GM21717 (cell line): ENCODE results near the gene OR52E4.

Source experiments
- ATAC-seq: cut with Tn5 transposase; IDR thresholded peaks from one replicate; pipeline ENCODE4 v1.9.1; 2021; ENCODE audit warnings: mild to moderate bottlenecking, moderate library complexity; ENCODE audit not compliant: unreplicated experiment

Gene OR52E4

GRCh38 chr11:5928811-5929210 is 48.4 kb downstream of the OR52E4 start:
- no peak for ATAC-seq

- no peak for ATAC-seq
Measured at GRCh38 chr11:5929571-5930368, 49.3 kb downstream of the OR52E4 start.

- no peak for ATAC-seq
Measured at GRCh38 chr11:5930614-5931013, 50.2 kb downstream of the OR52E4 start.

GRCh38 chr11:5931061-5931460 is 50.6 kb downstream of the OR52E4 start:
- ATAC-seq: no peak

GRCh38 chr11:5932671-5933070 is 52.2 kb downstream of the OR52E4 start:
- ATAC-seq: no peak

GRCh38 chr11:5933116-5933515 is 52.7 kb downstream of the OR52E4 start:
- ATAC-seq: no peak
